Measurements from ENCODE around the gene NFIB.

Gene NFIB

DNA sequence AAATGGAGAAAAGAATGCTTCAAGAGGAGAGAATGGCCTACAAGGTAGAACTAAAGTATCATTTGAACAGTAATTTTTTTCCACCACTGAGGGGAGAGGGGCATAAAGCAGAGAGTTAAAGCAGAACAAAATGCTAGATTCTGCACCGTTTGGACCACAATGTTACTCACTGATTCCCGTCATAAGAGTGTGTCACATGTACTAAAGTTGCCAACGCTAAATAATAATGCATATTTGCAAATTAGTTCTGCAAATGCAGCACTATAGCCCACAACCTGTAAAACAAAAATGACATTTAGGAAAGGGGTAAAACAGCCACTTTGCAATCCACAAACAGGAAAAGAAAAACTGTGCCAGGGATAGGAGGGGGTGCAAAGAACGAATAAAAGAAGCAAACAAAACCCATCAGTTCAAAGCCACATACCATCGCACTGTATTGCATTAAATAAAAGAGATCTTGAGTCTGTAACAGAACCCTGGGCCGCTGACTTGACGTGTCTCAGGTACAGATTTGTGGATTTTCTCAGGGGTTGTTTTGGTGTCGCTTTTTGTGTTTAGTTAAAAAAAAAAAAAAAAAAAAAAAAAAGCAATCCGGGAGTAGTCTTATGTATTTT is 7.7 kb upstream of the NFIB start:
- H4K20me1 ChIP-seq (ENCODE audit: insufficient read depth, low read length, poor library complexity, severe bottlenecking): no peaks in the 10 kb centered on the region
- H3K79me2 ChIP-seq (ENCODE audit: insufficient read depth, low read length): no peaks in the 10 kb centered on the region
- H2AFZ ChIP-seq (ENCODE audit: low read length): no peak overlapping the region
- no peaks in the 10 kb centered on the region for H3F3A ChIP-seq (ENCODE audit: low read depth)
- no peaks in the 10 kb centered on the region for H3K4me1 ChIP-seq (ENCODE audit: insufficient read depth, low read length, poor library complexity, severe bottlenecking)
- TF ChIP-seq EZH2phosphoT487 (IDR thresholded peaks at IDR 0.05; ENCODE audit: borderline replicate concordance): no peak
- TF ChIP-seq, protein P1, sequence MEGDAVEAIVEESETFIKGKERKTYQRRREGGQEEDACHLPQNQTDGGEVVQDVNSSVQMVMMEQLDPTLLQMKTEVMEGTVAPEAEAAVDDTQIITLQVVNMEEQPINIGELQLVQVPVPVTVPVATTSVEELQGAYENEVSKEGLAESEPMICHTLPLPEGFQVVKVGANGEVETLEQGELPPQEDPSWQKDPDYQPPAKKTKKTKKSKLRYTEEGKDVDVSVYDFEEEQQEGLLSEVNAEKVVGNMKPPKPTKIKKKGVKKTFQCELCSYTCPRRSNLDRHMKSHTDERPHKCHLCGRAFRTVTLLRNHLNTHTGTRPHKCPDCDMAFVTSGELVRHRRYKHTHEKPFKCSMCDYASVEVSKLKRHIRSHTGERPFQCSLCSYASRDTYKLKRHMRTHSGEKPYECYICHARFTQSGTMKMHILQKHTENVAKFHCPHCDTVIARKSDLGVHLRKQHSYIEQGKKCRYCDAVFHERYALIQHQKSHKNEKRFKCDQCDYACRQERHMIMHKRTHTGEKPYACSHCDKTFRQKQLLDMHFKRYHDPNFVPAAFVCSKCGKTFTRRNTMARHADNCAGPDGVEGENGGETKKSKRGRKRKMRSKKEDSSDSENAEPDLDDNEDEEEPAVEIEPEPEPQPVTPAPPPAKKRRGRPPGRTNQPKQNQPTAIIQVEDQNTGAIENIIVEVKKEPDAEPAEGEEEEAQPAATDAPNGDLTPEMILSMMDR (conservative IDR thresholded peaks at IDR 0.05; ENCODE audit: low read length): no peak
- H3K9ac ChIP-seq (ENCODE audit: low read depth, low read length, poor library complexity, severe bottlenecking): no peak overlapping the region
- no peak overlapping the region for H3K4me3 ChIP-seq (ENCODE audit: low read length, poor library complexity, severe bottlenecking)
- no peaks in the 10 kb centered on the region for H3K36me3 ChIP-seq (ENCODE audit: insufficient read depth, low read length)
- H3K9me3 ChIP-seq (ENCODE audit: insufficient read depth, low read depth, low read length): no peaks in the 10 kb centered on the region
- no peaks in the 10 kb centered on the region for H3K9me2 ChIP-seq (replicated peaks; ENCODE audit: low read depth, low read length)
- H3K27me3 ChIP-seq (ENCODE audit: insufficient read depth, low read length, poor library complexity, severe bottlenecking): no peaks in the 10 kb centered on the region
- no peak overlapping the region for H3K4me2 ChIP-seq (ENCODE audit: low read depth, low read length, poor library complexity, severe bottlenecking)

DNA sequence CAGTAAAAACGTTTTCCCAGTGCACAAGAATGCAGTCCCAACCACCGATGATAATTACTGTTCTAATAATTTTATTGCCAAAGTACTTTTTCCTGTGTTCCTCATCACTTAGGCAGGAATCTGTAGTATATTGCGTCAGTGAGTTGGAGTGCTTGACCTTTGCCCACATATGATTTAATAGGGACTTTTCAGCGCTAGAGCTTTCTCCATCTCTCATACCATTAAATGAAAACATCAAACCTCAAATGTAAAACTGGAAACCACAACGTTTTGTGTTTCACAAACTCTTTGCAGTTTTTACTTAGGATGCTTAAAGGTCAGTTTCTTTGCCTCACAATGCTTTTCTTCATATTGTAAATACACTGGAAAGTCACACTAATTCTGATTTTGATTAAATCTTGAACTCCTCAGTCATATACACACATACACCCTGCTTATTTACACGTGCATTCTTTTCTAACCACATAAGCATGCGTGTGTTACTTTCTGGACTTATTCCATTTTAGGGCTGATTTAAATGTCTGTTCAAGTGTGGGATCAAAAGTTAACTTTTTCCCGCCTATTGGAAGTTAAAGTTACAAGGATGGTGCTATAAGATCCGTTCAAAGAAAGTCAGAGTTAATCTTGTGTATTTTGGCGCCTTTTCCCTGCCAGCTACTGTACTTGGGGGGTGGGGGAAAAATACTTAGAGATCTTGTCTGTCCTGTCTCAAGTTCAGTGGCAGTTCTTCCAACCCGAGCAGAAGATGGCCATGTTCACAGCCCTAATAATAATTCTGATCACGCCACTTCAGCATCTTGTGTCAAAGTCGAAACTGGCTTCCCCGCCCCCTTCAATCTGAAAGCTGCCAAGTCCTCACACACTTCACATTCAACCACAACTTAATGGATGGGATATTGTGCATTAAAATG is 6.6 kb upstream of the NFIB start:
- no peaks in the 10 kb centered on the region for H3K4me1 ChIP-seq (ENCODE audit: insufficient read depth, low read length, poor library complexity, severe bottlenecking)
- H4K20me1 ChIP-seq (ENCODE audit: insufficient read depth, low read length, poor library complexity, severe bottlenecking): no peaks in the 10 kb centered on the region
- H3K4me3 ChIP-seq (ENCODE audit: low read length, poor library complexity, severe bottlenecking): no peak overlapping the region
- no peak overlapping the region for H3K4me2 ChIP-seq (ENCODE audit: low read depth, low read length, poor library complexity, severe bottlenecking)
- no peaks in the 10 kb centered on the region for H3F3A ChIP-seq (ENCODE audit: low read depth)
- H3K9me3 ChIP-seq (ENCODE audit: insufficient read depth, low read depth, low read length): no peaks in the 10 kb centered on the region
- TF ChIP-seq EZH2phosphoT487 (IDR thresholded peaks at IDR 0.05; ENCODE audit: borderline replicate concordance): no peak
- TF ChIP-seq, protein P1 (conservative IDR thresholded peaks at IDR 0.05; ENCODE audit: low read length): no peak
- H3K9me2 ChIP-seq (replicated peaks; ENCODE audit: low read depth, low read length): no peaks in the 10 kb centered on the region
- H3K36me3 ChIP-seq (ENCODE audit: insufficient read depth, low read length): no peaks in the 10 kb centered on the region
- no peaks in the 10 kb centered on the region for H3K27me3 ChIP-seq (ENCODE audit: insufficient read depth, low read length, poor library complexity, severe bottlenecking)
- H3K79me2 ChIP-seq (ENCODE audit: insufficient read depth, low read length): no peaks in the 10 kb centered on the region
- H2AFZ ChIP-seq (ENCODE audit: low read length): no peak overlapping the region
- no peak overlapping the region for H3K9ac ChIP-seq (ENCODE audit: low read depth, low read length, poor library complexity, severe bottlenecking)

DNA sequence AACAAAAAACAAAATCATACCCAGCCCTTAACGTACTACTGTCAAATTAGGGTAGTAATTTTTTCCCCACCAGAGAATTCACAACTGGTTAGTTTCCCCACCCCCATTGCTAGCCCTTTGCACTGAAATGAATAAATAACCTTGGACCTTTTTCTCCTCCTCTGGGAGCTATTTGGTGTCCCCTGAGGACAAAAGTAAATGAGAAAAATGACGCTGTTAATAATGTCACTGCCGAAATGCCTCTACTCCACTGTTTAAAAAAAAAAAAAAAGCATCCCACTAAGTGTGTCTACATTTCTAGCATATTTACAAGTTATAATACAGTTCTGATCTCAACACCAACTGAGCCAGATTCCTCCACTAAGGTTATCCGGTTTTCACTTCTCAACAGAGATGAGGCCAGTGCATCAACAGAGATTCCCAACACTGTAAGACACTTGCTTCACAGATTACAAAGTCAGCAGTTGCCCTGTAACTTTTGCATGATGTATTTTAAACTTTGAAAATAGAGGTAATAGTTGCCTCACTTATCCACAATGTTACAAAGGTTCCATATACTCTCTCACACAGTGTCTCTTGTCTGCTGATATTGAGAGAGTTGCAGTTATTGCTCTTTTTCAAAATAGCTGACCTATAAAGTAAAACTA is 5.1 kb upstream of the NFIB start:
- no peaks in the 10 kb centered on the region for H3K4me1 ChIP-seq (ENCODE audit: insufficient read depth, low read length, poor library complexity, severe bottlenecking)
- no peaks in the 10 kb centered on the region for H3K79me2 ChIP-seq (ENCODE audit: insufficient read depth, low read length)
- TF ChIP-seq EZH2phosphoT487 (IDR thresholded peaks at IDR 0.05; ENCODE audit: borderline replicate concordance): no peak
- TF ChIP-seq, protein P1 (conservative IDR thresholded peaks at IDR 0.05; ENCODE audit: low read length): no peak
- no peaks in the 10 kb centered on the region for H3K36me3 ChIP-seq (ENCODE audit: insufficient read depth, low read length)
- H3K9me2 ChIP-seq (replicated peaks; ENCODE audit: low read depth, low read length): no peaks in the 10 kb centered on the region
- no peaks in the 10 kb centered on the region for H4K20me1 ChIP-seq (ENCODE audit: insufficient read depth, low read length, poor library complexity, severe bottlenecking)
- H3K27me3 ChIP-seq (ENCODE audit: insufficient read depth, low read length, poor library complexity, severe bottlenecking): no peaks in the 10 kb centered on the region
- H3K9me3 ChIP-seq (ENCODE audit: insufficient read depth, low read depth, low read length): no peaks in the 10 kb centered on the region
- no peak overlapping the region for H3K4me3 ChIP-seq (ENCODE audit: low read length, poor library complexity, severe bottlenecking)
- H3K4me2 ChIP-seq (ENCODE audit: low read depth, low read length, poor library complexity, severe bottlenecking): no peak overlapping the region
- H3K9ac ChIP-seq (ENCODE audit: low read depth, low read length, poor library complexity, severe bottlenecking): no peak overlapping the region
- no peaks in the 10 kb centered on the region for H3F3A ChIP-seq (ENCODE audit: low read depth)
- no peak overlapping the region for H2AFZ ChIP-seq (ENCODE audit: low read length)
